Liver (tissue), 9 donors: Measurements from ENCODE around the gene AEBP2. TPM values are rescaled to one million over a fixed set of nuclear protein-coding genes. Genes with fewer than 3 reads are reported as not detected.

Experiments used
- DNase-seq: peaks from one replicate; pipeline ENCODE4 v3.0.0-alpha.2; 2017; ENCODE audit warnings: low spot score
- H3K27ac ChIP-seq, 2 donors: one replicate each; pipeline ENCODE4 v1.7.0; 2013; ENCODE audit warnings: inconsistent platforms in 2 of 2, low read length in 2 of 2, control low read depth in 1 of 2, low read depth in 1 of 2, mild to moderate bottlenecking in 1 of 2
- H3K27me3 ChIP-seq, 4 donors: one replicate each; pipeline versions ENCODE4 v1.6.1 to v1.7.0; 2013; ENCODE audit warnings: low read length in 3 of 4, inconsistent platforms in 1 of 4, mild to moderate bottlenecking in 1 of 4, moderate library complexity in 1 of 4; ENCODE audit not compliant: control insufficient read depth in 4 of 4, insufficient read depth in 4 of 4
- H3K36me3 ChIP-seq, 4 donors: one replicate each; pipeline versions ENCODE4 v1.6.1 to v1.7.0; 2013; ENCODE audit warnings: low read length in 3 of 4, mild to moderate bottlenecking in 3 of 4, low read depth in 1 of 4, moderate library complexity in 1 of 4; ENCODE audit not compliant: control insufficient read depth in 4 of 4, insufficient read depth in 3 of 4
- H3K4me1 ChIP-seq, 4 donors: one replicate each; pipeline versions ENCODE4 v1.6.1 to v1.7.0; 2013; ENCODE audit warnings: low read length in 3 of 4, mild to moderate bottlenecking in 3 of 4, moderate library complexity in 1 of 4; ENCODE audit not compliant: control insufficient read depth in 4 of 4, insufficient read depth in 4 of 4
- H3K4me3 ChIP-seq, 3 donors: one replicate each; pipeline versions ENCODE4 v1.6.1 to v1.7.0; 2013; ENCODE audit warnings: low read length in 3 of 3, control low read depth in 1 of 3, low read depth in 1 of 3, mild to moderate bottlenecking in 1 of 3
- H3K9ac ChIP-seq, 2 donors: one replicate each; pipeline ENCODE4 v1.7.0; 2013; ENCODE audit warnings: low read length in 2 of 2, mild to moderate bottlenecking in 2 of 2, moderate library complexity in 2 of 2, control low read depth in 1 of 2, low read depth in 1 of 2
- H3K9me3 ChIP-seq, 4 donors: one replicate each; pipeline versions ENCODE4 v1.6.1 to v1.7.0; 2013; ENCODE audit warnings: low read length in 3 of 4; ENCODE audit not compliant: control insufficient read depth in 4 of 4
- EGR1 ChIP-seq, 2 donors: IDR thresholded peaks; 2 replicates each; pipeline ENCODE4 v1.6.1; 2016 to 2018; ENCODE audit warnings: antibody characterized with exemption in 2 of 2, low read depth in 2 of 2
- FOXA1 ChIP-seq: IDR thresholded peaks from 2 replicates; pipeline ENCODE4 v1.6.1; 2016; ENCODE audit warnings: antibody characterized with exemption
- FOXA2 ChIP-seq: IDR thresholded peaks from 2 replicates; pipeline ENCODE4 v1.6.1; 2016; ENCODE audit warnings: antibody characterized with exemption
- HNF4G ChIP-seq: IDR thresholded peaks from 2 replicates; pipeline ENCODE4 v1.6.1; 2016; ENCODE audit warnings: antibody characterized with exemption
- JUND ChIP-seq, 2 donors: IDR thresholded peaks; 2 replicates each; pipeline ENCODE4 v1.6.1; 2016; ENCODE audit warnings: antibody characterized with exemption in 2 of 2
- RAD21 ChIP-seq, 2 donors: IDR thresholded peaks; 2 replicates each; pipeline ENCODE4 v1.6.1; 2016; ENCODE audit warnings: antibody characterized with exemption in 2 of 2, mild to moderate bottlenecking in 2 of 2
- RXRA ChIP-seq, 2 donors: IDR thresholded peaks; 2 replicates each; pipeline ENCODE4 v1.6.1; 2017 to 2018; ENCODE audit warnings: antibody characterized with exemption in 2 of 2, mild to moderate bottlenecking in 1 of 2
- SP1 ChIP-seq: IDR thresholded peaks from 2 replicates; pipeline ENCODE4 v1.6.1; 2018; ENCODE audit warnings: antibody characterized with exemption, mild to moderate bottlenecking
- TAF1 ChIP-seq: conservative IDR thresholded peaks from 2 replicates; pipeline ENCODE4 v1.6.1; 2016; ENCODE audit warnings: antibody characterized with exemption, mild to moderate bottlenecking
- ZBTB33 ChIP-seq: IDR thresholded peaks from 2 replicates; pipeline ENCODE4 v1.6.1; 2016; ENCODE audit warnings: antibody characterized with exemption
- WGBS: extraction: QIAGEN DNeasy Blood & Tissue Kit; methylation state at CpG from one replicate; pipeline ENCODE4 v1.1.7; 2013; 5-methylcytosine and 5-hydroxymethylcytosine counted together
- polyA plus RNA-seq, 2 donors: library from polyadenylated mRNA; stranded (reverse) in 1 of 2; unstranded in 1 of 2; fragments of 200-250 nt in 1 of 2; fragments of >200 nt in 1 of 2; fragmentation: Nextera tagmentation in 1 of 2; extraction: Ambion mirVana in 1 of 2; gene quantifications; one replicate each; pipeline versions ENCODE4 v1.2.1 to v1.2.3, GENCODE V29; 2013 to 2015
- total RNA-seq, 2 donors: library from RNA; depleted of rRNA; stranded (reverse); fragments of >200 nt; gene quantifications; one replicate each; pipeline ENCODE4 v1.2.3, GENCODE V29; 2014
- TF ChIP-seq, protein P1 (sequence below): fragments of 150-350 bp; IDR thresholded peaks from 2 replicates; pipeline ENCODE4 v1.5.1; 2017; ENCODE audit warnings: improper control_type of control experiment, low read depth, low read length; ENCODE audit not compliant: missing input control
- TF ChIP-seq, protein P2 (sequence below): IDR thresholded peaks from 2 replicates; pipeline ENCODE4 v1.6.1; 2016; ENCODE audit warnings: antibody characterized with exemption
- donor health status: healthy.
- donor health status: healthy.
- donor health status: healthy.
- donor health status: healthy.
- donor health status: healthy.

AEBP2 gene
- total and polyA plus RNA-seq, 4 donors = 4.6 to 18.8 (median 8.9) TPM

DNA sequence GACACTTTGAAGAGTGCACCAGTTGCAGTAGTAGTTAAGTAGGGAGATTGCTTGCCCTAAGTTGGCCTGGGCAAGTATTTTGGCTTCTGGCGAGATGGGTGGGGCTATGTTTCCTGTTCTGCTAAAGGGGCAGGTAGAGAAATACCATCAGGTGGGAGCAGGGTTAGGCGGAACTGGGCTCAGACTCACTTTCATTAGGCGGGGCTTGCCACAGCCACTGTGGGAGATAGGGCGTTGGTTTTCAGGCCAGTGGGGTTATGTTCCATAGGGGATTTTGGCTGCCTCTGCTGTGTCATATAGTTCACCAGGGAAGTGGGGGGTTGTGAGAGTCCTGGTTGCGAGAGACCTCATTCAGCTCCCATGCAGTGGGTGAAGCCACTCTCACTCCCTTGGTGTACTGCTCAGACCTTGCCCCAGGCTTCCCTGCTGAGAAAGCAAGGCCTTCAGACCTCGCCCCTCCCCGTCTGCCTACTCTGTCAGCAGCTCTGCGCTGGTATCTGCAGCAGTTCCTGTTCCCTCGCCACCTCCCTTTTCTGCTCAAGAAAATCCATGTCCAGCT, 43.3 kb downstream of the AEBP2 start:
- Histone ChIP-seq H3K27me3 (no peaks in the 10 kb centered on the region), H3K4me1 (peaks cover 0 to 5% (median 3%) of the 10 kb centered on the region in 4 donors), H3K36me3 (no peaks in the 10 kb centered on the region), H3K9ac (no peak overlapping the region), H3K9me3 (no peaks in the 10 kb centered on the region), H3K4me3 (no peak overlapping the region), H3K27ac (no peak overlapping the region)
- WGBS = 80% methylated on average over 9 of the region's 9 CpGs
- no peak for DNase-seq
- TF ChIP-seq FOXA2 (no peak), RXRA (IDR thresholded peaks at IDR 0.05) (no peak), TAF1 (no peak), SP1 (no peak), RAD21 (IDR thresholded peaks at IDR 0.05) (no peak), EGR1 (IDR thresholded peaks at IDR 0.05; ENCODE audit: low read depth in 2 of 2) (no peak), JUND (IDR thresholded peaks at IDR 0.05) (no peak), HNF4G (no peak), FOXA1 (no peak)
- TF ChIP-seq, protein P1, sequence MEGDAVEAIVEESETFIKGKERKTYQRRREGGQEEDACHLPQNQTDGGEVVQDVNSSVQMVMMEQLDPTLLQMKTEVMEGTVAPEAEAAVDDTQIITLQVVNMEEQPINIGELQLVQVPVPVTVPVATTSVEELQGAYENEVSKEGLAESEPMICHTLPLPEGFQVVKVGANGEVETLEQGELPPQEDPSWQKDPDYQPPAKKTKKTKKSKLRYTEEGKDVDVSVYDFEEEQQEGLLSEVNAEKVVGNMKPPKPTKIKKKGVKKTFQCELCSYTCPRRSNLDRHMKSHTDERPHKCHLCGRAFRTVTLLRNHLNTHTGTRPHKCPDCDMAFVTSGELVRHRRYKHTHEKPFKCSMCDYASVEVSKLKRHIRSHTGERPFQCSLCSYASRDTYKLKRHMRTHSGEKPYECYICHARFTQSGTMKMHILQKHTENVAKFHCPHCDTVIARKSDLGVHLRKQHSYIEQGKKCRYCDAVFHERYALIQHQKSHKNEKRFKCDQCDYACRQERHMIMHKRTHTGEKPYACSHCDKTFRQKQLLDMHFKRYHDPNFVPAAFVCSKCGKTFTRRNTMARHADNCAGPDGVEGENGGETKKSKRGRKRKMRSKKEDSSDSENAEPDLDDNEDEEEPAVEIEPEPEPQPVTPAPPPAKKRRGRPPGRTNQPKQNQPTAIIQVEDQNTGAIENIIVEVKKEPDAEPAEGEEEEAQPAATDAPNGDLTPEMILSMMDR = no peak
- TF ChIP-seq, protein P2, sequence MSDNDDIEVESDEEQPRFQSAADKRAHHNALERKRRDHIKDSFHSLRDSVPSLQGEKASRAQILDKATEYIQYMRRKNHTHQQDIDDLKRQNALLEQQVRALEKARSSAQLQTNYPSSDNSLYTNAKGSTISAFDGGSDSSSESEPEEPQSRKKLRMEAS = no peak

DNA sequence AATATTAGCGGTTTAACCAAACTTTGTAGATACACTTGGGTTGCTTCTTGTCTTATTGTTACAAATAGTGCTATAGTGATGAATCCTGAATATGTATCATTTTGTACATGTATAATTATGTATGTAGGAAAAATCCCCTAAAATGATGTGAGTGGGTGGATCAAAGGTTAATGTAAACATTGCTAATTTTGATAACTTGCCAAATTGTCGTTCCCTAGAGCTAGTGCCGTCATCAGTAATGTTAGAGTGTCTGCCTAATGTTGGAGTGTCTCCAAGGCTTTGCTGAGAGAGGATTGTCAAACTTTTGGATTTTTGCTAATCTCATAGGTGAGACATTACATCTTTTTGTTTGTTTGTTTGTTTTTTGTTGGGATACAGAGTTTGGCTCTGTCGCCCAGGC, 44.4 kb downstream of the AEBP2 start:
- 79% methylated on average over 4 of the region's 4 CpGs for WGBS
- Histone ChIP-seq H3K27me3 (no peaks in the 10 kb centered on the region), H3K4me3 (no peak overlapping the region), H3K36me3 (no peaks in the 10 kb centered on the region), H3K27ac (no peak overlapping the region), H3K9me3 (no peaks in the 10 kb centered on the region), H3K4me1 (peaks cover 0 to 5% (median 3%) of the 10 kb centered on the region in 4 donors), H3K9ac (no peak overlapping the region)
- TF ChIP-seq TAF1 (no peak), ZBTB33 (no peak), FOXA2 (no peak), HNF4G (no peak)
- TF ChIP-seq, protein P2 = no peak
- TF ChIP-seq, protein P1 = no peak
- no peak for DNase-seq
